OCI-LY1 (cell line): Measurements from ENCODE around the gene MCTP2.

ENCODE experiments used
- EZH2 ChIP-seq: fragments of 200-600 bp; sonication (generic), shearing (Covaris generic); IDR thresholded peaks from 2 replicates; pipeline ENCODE4 v1.8.0; 2017; ENCODE audit warnings: borderline replicate concordance, mixed run types, mild to moderate bottlenecking, antibody characterized with exemption, low read length, moderate library complexity, mixed read lengths
- TF ChIP-seq, protein P1 (sequence below): fragments of 200-600 bp; sonication (generic), shearing (Covaris generic); IDR thresholded peaks from 2 replicates; pipeline ENCODE4 v1.5.1; 2017; ENCODE audit warnings: mild to moderate bottlenecking, antibody characterized with exemption, low read length, moderate library complexity, mixed read lengths

DNA sequence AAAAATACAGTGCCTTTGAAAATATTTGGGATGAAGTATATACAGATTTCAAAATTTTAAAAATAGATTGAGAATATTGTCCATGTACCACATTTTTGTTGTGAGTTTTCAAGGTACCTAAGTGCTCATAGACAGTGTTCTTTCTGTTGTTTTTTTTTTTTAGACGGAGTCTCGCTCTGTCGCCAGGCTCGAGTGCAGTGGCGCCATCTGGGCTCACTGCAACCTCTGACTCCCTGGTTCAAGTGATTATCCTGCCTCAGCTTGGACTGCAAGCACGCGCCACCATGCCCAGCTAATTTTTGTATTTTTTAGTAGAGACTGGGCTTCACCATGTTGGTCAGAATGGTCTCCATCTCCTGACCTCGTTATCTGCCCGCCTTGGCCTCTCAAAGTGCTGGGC is 223.9 kb downstream of the MCTP2 start:
- TF ChIP-seq, protein P1, sequence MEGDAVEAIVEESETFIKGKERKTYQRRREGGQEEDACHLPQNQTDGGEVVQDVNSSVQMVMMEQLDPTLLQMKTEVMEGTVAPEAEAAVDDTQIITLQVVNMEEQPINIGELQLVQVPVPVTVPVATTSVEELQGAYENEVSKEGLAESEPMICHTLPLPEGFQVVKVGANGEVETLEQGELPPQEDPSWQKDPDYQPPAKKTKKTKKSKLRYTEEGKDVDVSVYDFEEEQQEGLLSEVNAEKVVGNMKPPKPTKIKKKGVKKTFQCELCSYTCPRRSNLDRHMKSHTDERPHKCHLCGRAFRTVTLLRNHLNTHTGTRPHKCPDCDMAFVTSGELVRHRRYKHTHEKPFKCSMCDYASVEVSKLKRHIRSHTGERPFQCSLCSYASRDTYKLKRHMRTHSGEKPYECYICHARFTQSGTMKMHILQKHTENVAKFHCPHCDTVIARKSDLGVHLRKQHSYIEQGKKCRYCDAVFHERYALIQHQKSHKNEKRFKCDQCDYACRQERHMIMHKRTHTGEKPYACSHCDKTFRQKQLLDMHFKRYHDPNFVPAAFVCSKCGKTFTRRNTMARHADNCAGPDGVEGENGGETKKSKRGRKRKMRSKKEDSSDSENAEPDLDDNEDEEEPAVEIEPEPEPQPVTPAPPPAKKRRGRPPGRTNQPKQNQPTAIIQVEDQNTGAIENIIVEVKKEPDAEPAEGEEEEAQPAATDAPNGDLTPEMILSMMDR: no peak
- no peak for TF ChIP-seq EZH2
